Activated CD4-positive, alpha-beta T cell treated with anti-CD3 and anti-CD28 coated beads, Interleukin-2, amount 50 U/mL, for 16 hours (primary cell): ENCODE results near the gene GRIA4.

Source experiments
- DNase-seq: peaks from one replicate; pipeline ENCODE4 v3.0.0-alpha.2; 2020

GRIA4 gene

GRCh38 chr11:105799263-105799662 is 189.4 kb downstream of the GRIA4 start:
- DNase-seq: no peak

GRCh38 chr11:105799728-105800462 is 190.0 kb downstream of the GRIA4 start:
- DNase-seq: no peak

- no peak for DNase-seq
These were observed 192.5 kb downstream of the GRIA4 start for GRCh38 chr11:105802390-105802789.

GRCh38 chr11:105811242-105811641 is 201.4 kb downstream of the GRIA4 start:
- no peak for DNase-seq

GRCh38 chr11:105821372-105821771 is 211.5 kb downstream of the GRIA4 start:
- DNase-seq: no peak

GRCh38 chr11:105821781-105822180 is 211.9 kb downstream of the GRIA4 start:
- DNase-seq: no peak

- no peak for DNase-seq
These were observed 213.7 kb downstream of the GRIA4 start for GRCh38 chr11:105823495-105824033.

- DNase-seq: no peak
These were observed 214.7 kb downstream of the GRIA4 start for GRCh38 chr11:105824457-105825013.

- DNase-seq: no peak
These were observed 215.3 kb downstream of the GRIA4 start for GRCh38 chr11:105825141-105825540.

- DNase-seq: no peak
These were observed 218.0 kb downstream of the GRIA4 start for GRCh38 chr11:105827906-105828305.

GRCh38 chr11:105829084-105829483 is 219.2 kb downstream of the GRIA4 start:
- DNase-seq: no peak

GRCh38 chr11:105834461-105834860 is 224.6 kb downstream of the GRIA4 start:
- DNase-seq: no peak

GRCh38 chr11:105838668-105839384 is 229.0 kb downstream of the GRIA4 start:
- no peak for DNase-seq

- no peak for DNase-seq
These were observed 230.5 kb downstream of the GRIA4 start for GRCh38 chr11:105840391-105840790.

- no peak for DNase-seq
These were observed 242.5 kb downstream of the GRIA4 start for GRCh38 chr11:105852403-105852802.

- DNase-seq: no peak
These were observed 244.4 kb downstream of the GRIA4 start for GRCh38 chr11:105854269-105854668.

GRCh38 chr11:105856954-105857353 is 247.1 kb downstream of the GRIA4 start:
- no peak for DNase-seq

- DNase-seq: no peak
These were observed 247.9 kb downstream of the GRIA4 start for GRCh38 chr11:105857728-105858127.

GRCh38 chr11:105858841-105859240 is 249.0 kb downstream of the GRIA4 start:
- no peak for DNase-seq

- DNase-seq: no peak
These were observed 250.2 kb downstream of the GRIA4 start for GRCh38 chr11:105860105-105860504.

- DNase-seq: no peak
These were observed 251.4 kb downstream of the GRIA4 start for GRCh38 chr11:105861225-105861624.

GRCh38 chr11:105862736-105863367 is 253.0 kb downstream of the GRIA4 start:
- DNase-seq: peak; percentile 16

GRCh38 chr11:105863523-105863922 is 253.7 kb downstream of the GRIA4 start:
- DNase-seq: no peak
